ENCODE measurements around the gene GATAD1.
A peak's percentile ranks its signal among the peaks of the same experiment; 100 is the strongest.
"Not testable (repeated sequence)": the region's sequence is repeated elsewhere in the genome, so short reads cannot be mapped to it uniquely, and the experiment has no call there.

Gene GATAD1

GRCh38 chr7:92447345-92448204 is at the start of gene GATAD1:
Gene GATAD1 (plus strand): TSS chr7:92447482. CDS start chr7:92447730, 248 bp downstream.
- peak; percentile 80 to 84 for DNase-seq

GRCh38 chr7:92397542-92397941 is 49.7 kb upstream of the GATAD1 start:
- no peak for DNase-seq

GRCh38 chr7:92400013-92400412 is 47.3 kb upstream of the GATAD1 start:
- no peak for DNase-seq

GRCh38 chr7:92402920-92403759 is 44.1 kb upstream of the GATAD1 start:
- no peak for DNase-seq

- DNase-seq, result no peak
Observed at GRCh38 chr7:92403760-92404074, 43.6 kb upstream of the GATAD1 start.

- DNase-seq, result no peak
Observed at GRCh38 chr7:92404170-92404614, 43.1 kb upstream of the GATAD1 start.

- DNase-seq, result no peak
Observed at GRCh38 chr7:92409357-92409756, 37.9 kb upstream of the GATAD1 start.

- DNase-seq, result not testable (repeated sequence)
Observed at GRCh38 chr7:92410162-92410561, 37.1 kb upstream of the GATAD1 start.

- DNase-seq, result no peak
Observed at GRCh38 chr7:92412745-92413144, 34.5 kb upstream of the GATAD1 start.

GRCh38 chr7:92413550-92413949 is 33.7 kb upstream of the GATAD1 start:
- no peak for DNase-seq

- DNase-seq, result no peak
Observed at GRCh38 chr7:92415225-92415624, 32.1 kb upstream of the GATAD1 start.

GRCh38 chr7:92417913-92418312 is 29.4 kb upstream of the GATAD1 start:
- DNase-seq, result no peak

- no peak for DNase-seq
Observed at GRCh38 chr7:92421676-92422435, 25.4 kb upstream of the GATAD1 start.

GRCh38 chr7:92422926-92423325 is 24.4 kb upstream of the GATAD1 start:
- no peak for DNase-seq

GRCh38 chr7:92423710-92424131 is 23.6 kb upstream of the GATAD1 start:
- DNase-seq, result no peak

- no peak for DNase-seq
Observed at GRCh38 chr7:92425311-92425947, 21.9 kb upstream of the GATAD1 start.

GRCh38 chr7:92427193-92427592 is 20.1 kb upstream of the GATAD1 start:
- DNase-seq, result no peak

- DNase-seq, result no peak
Observed at GRCh38 chr7:92432299-92432946, 14.9 kb upstream of the GATAD1 start.

GRCh38 chr7:92433019-92433418 is 14.3 kb upstream of the GATAD1 start:
- no peak for DNase-seq

- no peak for DNase-seq
Observed at GRCh38 chr7:92435542-92435941, 11.7 kb upstream of the GATAD1 start.

GRCh38 chr7:92436612-92437445 is 10.5 kb upstream of the GATAD1 start:
- DNase-seq, result no peak

All from SW 1271 (cell line).